Measurements from ENCODE around the gene PFDN5. TPM values are rescaled to one million over a fixed set of nuclear protein-coding genes. Genes with fewer than 3 reads are reported as not detected.

PFDN5 gene
- total RNA-seq, 2 donors from 2014 or later = 322 to 403 TPM

- Mint-ChIP-seq H3K36me3 (ENCODE audit: low read depth) (peaks cover 51% of the 10 kb centered on the region), H3K27ac (no peak overlapping the region), H3K4me3 (no peak overlapping the region), H3K27me3 (ENCODE audit: insufficient read depth) (no peaks in the 10 kb centered on the region), H3K9me3 (no peaks in the 10 kb centered on the region), H3K4me1 (no peaks in the 10 kb centered on the region)
- no peak for DNase-seq
- no peak overlapping the region for H3K4me3 ChIP-seq (ENCODE audit: low read length)
- H3K36me3 ChIP-seq (ENCODE audit: control insufficient read depth, insufficient read depth, low read length) = peaks cover 65% of the 10 kb centered on the region
- 96 to 100% methylated on average over 9 of the region's 9 CpGs for WGBS, 2 experiments (ENCODE audit: insufficient coverage in 1 of 2, insufficient read length in 1 of 2)
- no peaks in the 10 kb centered on the region for H3K27me3 ChIP-seq (ENCODE audit: control insufficient read depth, insufficient read depth, low read length, poor library complexity, severe bottlenecking)
- no peaks in the 10 kb centered on the region for H3K9me3 ChIP-seq (ENCODE audit: control insufficient read depth, low read length)
- TF ChIP-seq CTCF (conservative IDR thresholded peaks at IDR 0.05) = no peak
- H3K4me1 ChIP-seq (ENCODE audit: control insufficient read depth, insufficient read depth, low read length) = no peaks in the 10 kb centered on the region
- no peak overlapping the region for H3K9ac ChIP-seq (ENCODE audit: extremely low read depth, low read length, poor library complexity, severe bottlenecking)
- H3K27ac ChIP-seq (ENCODE audit: low read depth, low read length) = no peak overlapping the region
Measured at GRCh38 chr12:53277981-53278380, 17.4 kb upstream of the PFDN5 start.

GRCh38 chr12:53279283-53279869, 16.0 kb upstream of the PFDN5 start:
- Histone ChIP-seq H3K36me3 (ENCODE audit: control insufficient read depth, insufficient read depth, low read length) (peaks cover 75% of the 10 kb centered on the region), H3K4me3 (ENCODE audit: low read length) (no peak overlapping the region), H3K27ac (ENCODE audit: low read depth, low read length) (no peak overlapping the region), H3K9me3 (ENCODE audit: control insufficient read depth, low read length) (no peaks in the 10 kb centered on the region), H3K4me1 (ENCODE audit: control insufficient read depth, insufficient read depth, low read length) (no peaks in the 10 kb centered on the region), H3K9ac (ENCODE audit: extremely low read depth, low read length, poor library complexity, severe bottlenecking) (no peak overlapping the region), H3K27me3 (ENCODE audit: control insufficient read depth, insufficient read depth, low read length, poor library complexity, severe bottlenecking) (no peaks in the 10 kb centered on the region)
- no peaks in the 10 kb centered on the region for H3K9me3 Mint-ChIP-seq
- WGBS, 2 experiments (ENCODE audit: insufficient coverage in 1 of 2, insufficient read length in 1 of 2) = 90 to 100% methylated on average over 1 to 3 of the region's 3 CpGs
- H3K27me3 Mint-ChIP-seq (ENCODE audit: insufficient read depth) = no peaks in the 10 kb centered on the region
- DNase-seq = no peak
- H3K4me3 Mint-ChIP-seq = no peak overlapping the region
- H3K4me1 Mint-ChIP-seq = no peaks in the 10 kb centered on the region
- H3K36me3 Mint-ChIP-seq (ENCODE audit: low read depth) = peaks cover 58% of the 10 kb centered on the region
- TF ChIP-seq CTCF (conservative IDR thresholded peaks at IDR 0.05) = no peak
- no peak overlapping the region for H3K27ac Mint-ChIP-seq

- peaks cover 74% of the 10 kb centered on the region for H3K36me3 ChIP-seq (ENCODE audit: control insufficient read depth, insufficient read depth, low read length)
- no peaks in the 10 kb centered on the region for H3K4me1 Mint-ChIP-seq
- 90 to 97% methylated on average over 9 of the region's 9 CpGs for WGBS, 2 experiments (ENCODE audit: insufficient coverage in 1 of 2, insufficient read length in 1 of 2)
Measured at GRCh38 chr12:53279888-53280498, 15.3 kb upstream of the PFDN5 start.

More at GRCh38 chr12:53279888-53280498, 15.3 kb upstream of the PFDN5 start:
- no peak for TF ChIP-seq CTCF (conservative IDR thresholded peaks at IDR 0.05)
- Mint-ChIP-seq H3K36me3 (ENCODE audit: low read depth) (peaks cover 53% of the 10 kb centered on the region), H3K27ac (no peak overlapping the region), H3K4me3 (no peak overlapping the region), H3K27me3 (ENCODE audit: insufficient read depth) (no peaks in the 10 kb centered on the region), H3K9me3 (no peaks in the 10 kb centered on the region)
- H3K9ac ChIP-seq (ENCODE audit: extremely low read depth, low read length, poor library complexity, severe bottlenecking) = no peak overlapping the region
- H3K27me3 ChIP-seq (ENCODE audit: control insufficient read depth, insufficient read depth, low read length, poor library complexity, severe bottlenecking) = no peaks in the 10 kb centered on the region
- H3K9me3 ChIP-seq (ENCODE audit: control insufficient read depth, low read length) = no peaks in the 10 kb centered on the region
- no peaks in the 10 kb centered on the region for H3K4me1 ChIP-seq (ENCODE audit: control insufficient read depth, insufficient read depth, low read length)
- H3K27ac ChIP-seq (ENCODE audit: low read depth, low read length) = no peak overlapping the region
- DNase-seq = no peak
- no peak overlapping the region for H3K4me3 ChIP-seq (ENCODE audit: low read length)
